Activated naive CD4-positive, alpha-beta T cell treated with anti-CD3 and anti-CD28 coated beads for 36 hours (primary cell): ENCODE measurements around the gene SPATA18. TPM values are rescaled to one million over a fixed set of nuclear protein-coding genes. Genes with fewer than 3 reads are reported as not detected.

ENCODE experiments used
- CTCF ChIA-PET: fragments of 350-600 bp; sonication (Branson Sonifier 250); formaldehyde crosslinking; loops from one replicate; lab custom pipeline; 2021; ENCODE audit warnings: antibody characterized with exemption; lab: Charles Lee
- DNase-seq: peaks from one replicate; pipeline ENCODE4 v3.0.0-alpha.2; 2020
- H3K27ac Mint-ChIP-seq: one replicate; pipeline ENCODE4 v1.8.0; 2021; ENCODE audit warnings: mild to moderate bottlenecking, mixed read lengths
- H3K27me3 Mint-ChIP-seq: one replicate; pipeline ENCODE4 v1.8.0; 2021; ENCODE audit warnings: low read depth, mixed read lengths
- H3K36me3 Mint-ChIP-seq: one replicate; pipeline ENCODE4 v1.8.0; 2021; ENCODE audit warnings: low read depth, mixed read lengths
- H3K4me1 Mint-ChIP-seq: one replicate; pipeline ENCODE4 v1.8.0; 2021; ENCODE audit warnings: low read depth, mixed read lengths
- H3K4me3 Mint-ChIP-seq: one replicate; pipeline ENCODE4 v1.8.0; 2021; ENCODE audit warnings: mild to moderate bottlenecking, moderate library complexity, mixed read lengths
- H3K9me3 Mint-ChIP-seq: one replicate; pipeline ENCODE4 v1.8.0; 2021; ENCODE audit warnings: mixed read lengths
- intact Hi-C: fragments of 100-400 bp; cut with micrococcal nuclease; formaldehyde crosslinking; loops from one replicate; pipeline ENCODE4 v1.15.1; 2023
- total RNA-seq, 2 experiments: library from RNA; stranded (reverse); gene quantifications; one replicate each; pipeline ENCODE4 v1.2.3, GENCODE V29; 2021

The SPATA18 gene
- total RNA-seq, 2 experiments from 2014 or later = 0.40 TPM; not detected in 1

DNA sequence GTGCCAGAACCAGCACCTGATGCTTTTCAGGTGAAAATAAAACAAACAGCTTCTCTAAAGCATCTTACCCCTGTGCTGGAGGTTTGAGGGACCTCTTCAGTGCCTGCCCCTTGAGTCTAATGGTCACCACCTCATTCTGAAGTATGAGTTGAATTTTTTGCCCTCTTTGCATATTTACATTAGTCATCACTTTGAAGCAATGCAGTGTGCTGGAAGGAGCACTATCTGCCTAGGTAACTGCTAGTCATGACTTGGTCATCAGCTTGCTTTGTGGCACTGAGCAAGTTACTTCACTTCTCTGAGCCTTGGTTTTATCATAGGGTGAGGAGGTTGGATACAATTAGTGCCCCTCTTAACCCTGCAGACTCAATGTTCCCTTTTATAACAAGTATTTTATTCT lies 44.9 kb downstream of the SPATA18 start:
- H3K4me3 Mint-ChIP-seq = no peak overlapping the region
- H3K27ac Mint-ChIP-seq = no peak overlapping the region
- CTCF ChIA-PET = no interaction called here
- H3K4me1 Mint-ChIP-seq = no peaks in the 10 kb centered on the region
- DNase-seq = no peak
- H3K36me3 Mint-ChIP-seq = no peaks in the 10 kb centered on the region
- intact Hi-C loops = no loop called here
- H3K9me3 Mint-ChIP-seq = no peaks in the 10 kb centered on the region
- H3K27me3 Mint-ChIP-seq = peaks cover 6% of the 10 kb centered on the region

GRCh38 chr4:52098618-52099017 lies 47.5 kb downstream of the SPATA18 start:
- no peaks in the 10 kb centered on the region for H3K9me3 Mint-ChIP-seq
- H3K27ac Mint-ChIP-seq = no peak overlapping the region
- CTCF ChIA-PET = no interaction called here
- no peak for DNase-seq
- H3K4me1 Mint-ChIP-seq = no peaks in the 10 kb centered on the region
- H3K4me3 Mint-ChIP-seq = no peak overlapping the region
- intact Hi-C loops = no loop called here
- peaks cover 6% of the 10 kb centered on the region for H3K27me3 Mint-ChIP-seq
- H3K36me3 Mint-ChIP-seq = no peaks in the 10 kb centered on the region

DNA sequence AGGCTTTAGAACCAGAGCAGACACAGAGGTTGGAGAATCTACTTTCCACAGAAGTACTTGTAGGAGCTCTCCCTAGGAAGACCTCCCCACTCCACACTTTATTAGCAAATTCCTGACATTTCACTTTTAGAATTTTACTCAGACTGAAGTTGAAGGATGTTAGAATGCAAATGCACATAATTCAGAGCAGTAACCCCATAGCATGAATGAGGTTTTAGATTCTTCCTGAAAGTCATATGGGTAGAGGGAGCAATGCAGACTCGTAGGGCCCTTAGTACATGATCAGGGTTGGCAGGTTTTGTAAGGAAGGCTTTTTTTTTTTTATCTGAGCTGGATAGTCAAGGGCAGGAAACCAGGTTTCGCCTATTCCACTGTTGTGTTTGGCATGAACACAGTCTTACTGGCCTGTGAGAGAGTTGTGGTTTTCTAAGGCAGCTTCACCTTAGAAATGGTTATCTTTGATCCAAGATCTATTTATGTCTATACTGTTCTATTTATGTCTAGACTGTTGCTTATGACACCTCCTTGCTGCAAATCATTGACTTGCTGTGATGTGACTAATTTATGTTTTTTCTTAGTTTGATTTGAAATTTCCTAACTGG lies 48.9 kb downstream of the SPATA18 start:
- Mint-ChIP-seq H3K9me3 (no peaks in the 10 kb centered on the region), H3K27ac (no peak overlapping the region), H3K27me3 (peaks cover 6% of the 10 kb centered on the region), H3K36me3 (no peaks in the 10 kb centered on the region), H3K4me3 (no peak overlapping the region), H3K4me1 (no peaks in the 10 kb centered on the region)
- CTCF ChIA-PET = no interaction called here
- no peak for DNase-seq
- intact Hi-C loops = no loop called here

GRCh38 chr4:52102587-52102986 lies 51.5 kb downstream of the SPATA18 start:
- DNase-seq = no peak
- Mint-ChIP-seq H3K27ac (no peak overlapping the region), H3K4me1 (no peaks in the 10 kb centered on the region), H3K9me3 (no peaks in the 10 kb centered on the region), H3K27me3 (peaks cover 6% of the 10 kb centered on the region), H3K4me3 (no peak overlapping the region), H3K36me3 (no peaks in the 10 kb centered on the region)
- intact Hi-C loops = no loop called here
- CTCF ChIA-PET = no interaction called here

GRCh38 chr4:52103319-52103718 lies 52.2 kb downstream of the SPATA18 start:
- Mint-ChIP-seq H3K4me3 (no peak overlapping the region), H3K27me3 (peaks cover 6% of the 10 kb centered on the region), H3K36me3 (no peaks in the 10 kb centered on the region), H3K27ac (no peak overlapping the region), H3K4me1 (no peaks in the 10 kb centered on the region), H3K9me3 (no peaks in the 10 kb centered on the region)
- no peak for DNase-seq
- CTCF ChIA-PET = no interaction called here
- intact Hi-C loops = no loop called here

- no peak for DNase-seq
- H3K27ac Mint-ChIP-seq = no peak overlapping the region
- H3K9me3 Mint-ChIP-seq = no peaks in the 10 kb centered on the region
- H3K4me3 Mint-ChIP-seq = no peak overlapping the region
- intact Hi-C loops = no loop called here
- H3K27me3 Mint-ChIP-seq = peaks cover 6% of the 10 kb centered on the region
- no peaks in the 10 kb centered on the region for H3K36me3 Mint-ChIP-seq
- CTCF ChIA-PET = no interaction called here
- H3K4me1 Mint-ChIP-seq = no peaks in the 10 kb centered on the region
Measured at GRCh38 chr4:52105276-52105675, 54.2 kb downstream of the SPATA18 start.

- no peaks in the 10 kb centered on the region for H3K9me3 Mint-ChIP-seq
- DNase-seq = no peak
- no peaks in the 10 kb centered on the region for H3K4me1 Mint-ChIP-seq
- peaks cover 6% of the 10 kb centered on the region for H3K27me3 Mint-ChIP-seq
- CTCF ChIA-PET = no interaction called here
- no peak overlapping the region for H3K4me3 Mint-ChIP-seq
- H3K36me3 Mint-ChIP-seq = no peaks in the 10 kb centered on the region
- intact Hi-C loops = no loop called here
- H3K27ac Mint-ChIP-seq = no peak overlapping the region
Measured at GRCh38 chr4:52106191-52106590, 55.1 kb downstream of the SPATA18 start.

- Mint-ChIP-seq H3K27ac (no peak overlapping the region), H3K27me3 (peaks cover 6% of the 10 kb centered on the region), H3K9me3 (no peaks in the 10 kb centered on the region), H3K4me1 (no peaks in the 10 kb centered on the region), H3K36me3 (no peaks in the 10 kb centered on the region), H3K4me3 (no peak overlapping the region)
- CTCF ChIA-PET = no interaction called here
- intact Hi-C loops = no loop called here
- no peak for DNase-seq
Measured at GRCh38 chr4:52106660-52107059, 55.6 kb downstream of the SPATA18 start.

- Mint-ChIP-seq H3K27ac (no peak overlapping the region), H3K27me3 (peaks cover 6% of the 10 kb centered on the region), H3K4me3 (no peak overlapping the region), H3K36me3 (no peaks in the 10 kb centered on the region), H3K4me1 (no peaks in the 10 kb centered on the region), H3K9me3 (no peaks in the 10 kb centered on the region)
- intact Hi-C loops = no loop called here
- CTCF ChIA-PET = interaction anchor here (0.6 kb wide), 1 partner anchor 310 kb away, joined by 5 read pairs; no protein-coding TSS in a partner anchor
- no peak for DNase-seq
Measured at GRCh38 chr4:52107336-52107735, 56.2 kb downstream of the SPATA18 start.

- Mint-ChIP-seq H3K36me3 (no peaks in the 10 kb centered on the region), H3K9me3 (no peaks in the 10 kb centered on the region), H3K4me3 (no peak overlapping the region), H3K4me1 (no peaks in the 10 kb centered on the region), H3K27ac (no peak overlapping the region), H3K27me3 (peaks cover 6% of the 10 kb centered on the region)
- no peak for DNase-seq
- intact Hi-C loops = no loop called here
- CTCF ChIA-PET = interaction anchor here (0.6 kb wide), 1 partner anchor 310 kb away, joined by 5 read pairs; no protein-coding TSS in a partner anchor
Measured at GRCh38 chr4:52107745-52108144, 56.6 kb downstream of the SPATA18 start.

DNA sequence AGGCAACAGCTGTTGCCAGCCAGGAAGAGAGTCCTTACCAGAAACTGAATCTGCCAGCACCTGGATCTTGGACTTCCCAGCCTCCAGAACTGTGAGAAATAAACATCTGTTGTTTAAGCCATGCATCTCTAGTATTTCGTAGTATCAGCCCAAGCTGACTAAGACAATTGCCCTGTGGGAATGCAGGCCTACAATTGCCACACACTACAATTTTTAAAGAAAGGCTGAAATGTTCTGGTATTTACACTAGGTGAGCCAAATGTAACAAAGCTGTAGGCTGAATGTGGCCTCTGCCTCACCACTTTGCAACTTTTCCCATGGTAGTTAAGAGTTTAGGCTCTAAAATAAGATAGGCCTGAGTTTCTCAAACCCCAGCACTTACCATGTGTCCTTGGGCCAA lies 59.1 kb downstream of the SPATA18 start:
- no peak overlapping the region for H3K4me3 Mint-ChIP-seq
- no peaks in the 10 kb centered on the region for H3K9me3 Mint-ChIP-seq
- H3K27ac Mint-ChIP-seq = no peak overlapping the region
- CTCF ChIA-PET = interaction anchor here (0.9 kb wide), 1 partner anchor 27 kb away, joined by 3 read pairs; no protein-coding TSS in a partner anchor
- no peaks in the 10 kb centered on the region for H3K36me3 Mint-ChIP-seq
- intact Hi-C loops = no loop called here
- H3K27me3 Mint-ChIP-seq = no peaks in the 10 kb centered on the region
- no peaks in the 10 kb centered on the region for H3K4me1 Mint-ChIP-seq
- DNase-seq = no peak

DNA sequence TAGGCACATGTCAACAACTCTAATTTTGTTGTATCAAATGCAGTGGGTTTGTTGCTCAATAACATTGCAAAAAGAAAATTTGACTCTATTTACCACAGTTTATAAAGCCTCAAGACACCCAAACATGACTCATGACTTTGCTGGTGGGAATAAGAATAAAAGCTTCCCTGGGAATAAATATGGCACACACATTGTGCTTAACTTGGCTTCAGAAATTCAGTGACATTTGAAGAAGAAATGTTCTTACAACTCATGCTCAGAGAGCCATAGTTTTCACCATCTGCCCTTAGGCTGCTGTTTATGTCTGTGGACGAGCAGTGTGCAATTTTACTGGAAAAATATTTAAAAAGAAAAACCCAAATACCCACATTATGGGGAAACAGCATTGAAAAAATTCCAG lies 60.9 kb downstream of the SPATA18 start:
- CTCF ChIA-PET = no interaction called here
- H3K27ac Mint-ChIP-seq = no peak overlapping the region
- intact Hi-C loops = no loop called here
- H3K4me3 Mint-ChIP-seq = no peak overlapping the region
- no peaks in the 10 kb centered on the region for H3K36me3 Mint-ChIP-seq
- H3K9me3 Mint-ChIP-seq = no peaks in the 10 kb centered on the region
- H3K27me3 Mint-ChIP-seq = peaks cover 5% of the 10 kb centered on the region
- DNase-seq = no peak
- H3K4me1 Mint-ChIP-seq = no peaks in the 10 kb centered on the region

GRCh38 chr4:52112411-52112810 lies 61.3 kb downstream of the SPATA18 start:
- Mint-ChIP-seq H3K27ac (no peak overlapping the region), H3K4me1 (no peaks in the 10 kb centered on the region), H3K36me3 (no peaks in the 10 kb centered on the region), H3K4me3 (no peak overlapping the region), H3K27me3 (peaks cover 7% of the 10 kb centered on the region), H3K9me3 (no peaks in the 10 kb centered on the region)
- no peak for DNase-seq
- CTCF ChIA-PET = no interaction called here
- intact Hi-C loops = no loop called here
